Right renal cortex interstitium (tissue), 3 donors: Measurements from ENCODE around the gene KRT86. TPM values are rescaled to one million over a fixed set of nuclear protein-coding genes. Genes with fewer than 3 reads are reported as not detected.

ENCODE experiments used
- DNase-seq, 3 donors: peaks; one replicate each; pipeline ENCODE4 v3.0.0-alpha.2; 2013; ENCODE audit warnings: low read depth in 3 of 3, low spot score in 2 of 3
- polyA plus RNA-seq, 3 donors: library from polyadenylated mRNA; unstranded; fragments of 120-200 nt; gene quantifications; one replicate each; pipeline ENCODE4 v1.2.1, GENCODE V29; 2013; ENCODE audit not compliant: insufficient read length in 3 of 3

Gene KRT86
- polyA plus RNA-seq, 3 donors, result not detected

- DNase-seq, result no peak
Observed at GRCh38 chr12:52351196-52352059, 77.0 kb downstream of the KRT86 start.

DNA sequence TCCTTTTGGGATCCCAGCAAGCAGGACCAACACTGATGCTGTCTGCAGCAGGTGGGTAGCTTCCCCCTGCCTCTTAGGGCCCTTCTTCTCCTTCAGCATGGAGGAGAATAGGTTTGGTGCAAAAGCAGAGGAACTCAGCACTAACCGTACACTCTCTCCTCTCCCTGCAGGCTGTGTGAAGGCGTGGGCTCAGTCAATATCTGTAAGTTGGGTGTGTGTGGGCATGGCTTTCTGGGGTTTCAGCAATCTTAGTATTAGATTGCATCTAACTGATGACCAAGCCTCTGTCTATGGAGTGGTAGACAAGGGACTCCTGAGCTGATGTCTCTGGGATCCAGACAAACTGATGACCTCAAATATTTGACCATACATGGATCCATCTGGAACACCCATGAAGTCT is 78.5 kb downstream of the KRT86 start:
- DNase-seq, result no peak

DNA sequence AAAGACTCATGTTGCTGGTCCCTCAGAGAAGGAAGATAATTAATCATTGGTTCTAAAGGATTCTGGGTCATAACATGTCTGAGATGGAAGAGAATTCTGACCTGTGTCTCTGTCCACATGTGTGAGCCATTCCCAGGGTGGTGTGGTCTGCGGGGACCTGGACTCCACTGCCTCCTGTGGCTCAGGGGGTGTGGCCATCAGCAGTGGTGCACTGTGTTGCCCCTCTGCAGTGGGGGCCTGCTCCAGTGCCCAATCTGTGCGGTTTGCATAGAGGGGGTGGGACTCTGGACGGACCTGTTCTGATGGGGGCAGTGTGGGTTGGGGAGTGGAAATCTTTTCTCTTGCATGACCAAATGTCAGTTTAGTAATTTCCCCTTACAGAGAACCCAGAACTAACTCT is 79.3 kb downstream of the KRT86 start:
- DNase-seq, result no peak

DNA sequence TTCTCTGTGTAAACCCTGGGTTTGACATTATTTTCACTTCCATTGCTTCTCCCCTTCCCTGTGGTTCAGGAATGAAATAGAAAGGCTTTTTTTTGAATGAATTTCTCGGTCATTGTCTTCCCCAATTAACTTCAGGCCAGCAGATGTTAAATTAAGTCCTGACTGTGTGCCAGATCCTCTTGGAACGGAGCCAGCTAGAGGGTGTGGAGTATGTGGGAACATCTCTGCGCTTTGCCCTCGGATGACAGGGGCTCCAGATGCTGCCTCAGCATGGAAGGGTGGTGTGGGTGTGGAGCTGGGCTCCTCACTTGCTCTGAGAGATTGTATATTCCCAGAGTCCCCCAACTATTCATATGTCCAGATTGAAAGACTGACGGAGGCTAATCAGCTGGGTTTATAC is 79.8 kb downstream of the KRT86 start:
- DNase-seq, result no peak

DNA sequence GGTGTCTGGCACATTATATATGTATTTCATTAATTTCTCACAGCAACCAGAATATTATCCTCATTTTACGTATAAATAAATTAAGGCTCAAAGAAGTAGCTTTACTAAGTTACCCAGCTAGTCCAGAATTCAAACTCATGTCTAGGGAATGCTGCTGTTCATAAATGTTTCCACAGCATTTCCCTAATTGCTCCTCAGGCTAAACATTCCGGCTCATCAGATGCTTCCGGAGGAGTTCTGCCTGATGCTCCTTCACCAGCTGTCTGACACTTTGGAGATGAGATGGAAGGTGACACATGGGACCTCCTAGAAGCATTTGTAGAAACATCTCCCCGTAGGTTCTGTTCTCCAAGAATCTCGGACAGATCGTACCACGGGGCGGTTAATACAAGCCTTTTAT is 80.7 kb downstream of the KRT86 start:
- no peak for DNase-seq

GRCh38 chr12:52356031-52356761 is 81.8 kb downstream of the KRT86 start:
- DNase-seq, result no peak

DNA sequence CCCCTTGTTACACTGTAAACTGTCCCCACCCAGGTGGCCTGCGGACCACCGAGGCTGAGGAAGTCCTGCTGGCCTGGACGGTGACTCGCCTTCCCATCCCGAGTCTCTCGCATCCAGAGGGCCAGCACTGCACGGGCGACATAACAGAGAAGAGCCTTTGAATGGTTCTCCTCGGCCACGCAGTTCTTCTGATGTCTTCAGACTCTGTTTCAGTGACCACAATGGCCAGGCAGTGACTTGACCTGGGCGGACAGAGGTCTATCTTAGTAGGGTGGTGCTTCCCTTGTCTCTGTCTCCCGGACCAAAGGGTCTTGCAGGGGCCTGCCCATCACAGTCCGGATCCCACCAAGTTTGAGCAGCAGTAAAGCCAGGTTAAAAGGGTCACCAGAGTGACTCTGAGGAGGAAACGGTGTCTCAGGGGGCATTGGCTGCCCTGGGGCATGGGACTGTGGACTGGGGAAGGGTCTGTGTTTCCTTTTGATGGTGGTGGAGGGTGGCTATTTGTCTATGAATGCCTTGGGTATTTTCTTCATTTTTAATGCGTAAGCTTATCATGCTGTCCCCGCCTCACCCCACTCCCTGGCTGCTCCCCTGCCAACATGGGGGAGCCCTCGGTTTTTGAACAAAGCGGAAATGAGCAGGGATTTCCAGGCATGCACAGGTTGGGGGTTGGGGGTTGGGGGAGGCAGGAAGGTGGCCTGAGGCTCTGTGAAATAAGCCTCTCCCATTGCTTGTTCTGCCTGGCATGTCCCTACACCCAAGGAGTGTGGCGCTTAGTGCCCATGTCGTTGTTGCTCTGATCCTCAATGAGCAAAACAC is 82.5 kb downstream of the KRT86 start:
- DNase-seq, result no peak

Other genes starting within 250 kb of the KRT86 start
- 10 to 100 TPM in 2 of 3 donors, 1 to 10 TPM in 1; 10.0 to 52.2 (median 14.2) TPM for gene NR4A1, start 223.2 kb upstream of the KRT86 start, polyA plus RNA-seq
- gene ATG101, start 204.7 kb upstream of the KRT86 start, polyA plus RNA-seq, result 10 to 100 TPM; 24.9 to 31.9 (median 30.5) TPM
- under 1 TPM; 0.36 to 0.96 (median 0.39) TPM for gene SMIM41, start 194.9 kb upstream of the KRT86 start, polyA plus RNA-seq
- under 1 TPM; 0.64 to 0.89 (median 0.76) TPM for gene KRT80, start 82.6 kb upstream of the KRT86 start, polyA plus RNA-seq
- gene KRT7, start 41.4 kb upstream of the KRT86 start, polyA plus RNA-seq, result 100 to 1,000 TPM in 1 of 3 donors, 10 to 100 TPM in 2; 35.1 to 109 (median 56.3) TPM
- not detected for gene KRT81, start 16.9 kb downstream of the KRT86 start, polyA plus RNA-seq
- not detected for gene KRT83, start 46.8 kb downstream of the KRT86 start, polyA plus RNA-seq
- not detected for gene KRT85, start 92.8 kb downstream of the KRT86 start, polyA plus RNA-seq
- gene KRT84, start 111.0 kb downstream of the KRT86 start, polyA plus RNA-seq, result not detected
- gene KRT82, start 131.7 kb downstream of the KRT86 start, polyA plus RNA-seq, result not detected
- gene KRT75, start 159.7 kb downstream of the KRT86 start, polyA plus RNA-seq, result not detected
- gene KRT6B, start 177.5 kb downstream of the KRT86 start, polyA plus RNA-seq, result not detected
- gene KRT6C, start 199.2 kb downstream of the KRT86 start, polyA plus RNA-seq, result not detected
- not detected for gene KRT6A, start 218.6 kb downstream of the KRT86 start, polyA plus RNA-seq
- gene KRT5, start 245.7 kb downstream of the KRT86 start, polyA plus RNA-seq, result under 1 TPM in 1 of 3 donors, not detected in 2; 0.40 TPM